GM19467 (cell line): ENCODE data around the gene COL11A1.
"Not testable (repeated sequence)": the region's sequence is repeated elsewhere in the genome, so short reads cannot be mapped to it uniquely, and the experiment has no call there.

Experiments
- ATAC-seq: cut with Tn5 transposase; IDR thresholded peaks from one replicate; pipeline ENCODE4 v1.9.1; 2021; ENCODE audit warnings: mild to moderate bottlenecking, moderate library complexity; ENCODE audit not compliant: unreplicated experiment

Gene COL11A1

GRCh38 chr1:103087256-103087655 lies 21.1 kb downstream of the COL11A1 start:
- ATAC-seq = no peak

GRCh38 chr1:103084181-103084580 lies 24.1 kb downstream of the COL11A1 start:
- ATAC-seq = no peak

GRCh38 chr1:103075316-103076000 lies 32.9 kb downstream of the COL11A1 start:
- ATAC-seq = no peak

- ATAC-seq = no peak
These were observed 34.1 kb downstream of the COL11A1 start for GRCh38 chr1:103074224-103074623.

GRCh38 chr1:103069201-103069600 lies 39.1 kb downstream of the COL11A1 start:
- ATAC-seq = no peak

GRCh38 chr1:103063921-103064320 lies 44.4 kb downstream of the COL11A1 start:
- no peak for ATAC-seq

- no peak for ATAC-seq
These were observed 49.9 kb downstream of the COL11A1 start for GRCh38 chr1:103058391-103058790.

GRCh38 chr1:103056423-103056822 lies 51.9 kb downstream of the COL11A1 start:
- no peak for ATAC-seq

GRCh38 chr1:103028110-103028509 lies 80.2 kb downstream of the COL11A1 start:
- ATAC-seq = not testable (repeated sequence)

- ATAC-seq = no peak
These were observed 82.4 kb downstream of the COL11A1 start for GRCh38 chr1:103025858-103026409.

GRCh38 chr1:103024051-103024450 lies 84.3 kb downstream of the COL11A1 start:
- no peak for ATAC-seq

- ATAC-seq = no peak
These were observed 106.3 kb downstream of the COL11A1 start for GRCh38 chr1:103002005-103002404.

- no peak for ATAC-seq
These were observed 129.4 kb downstream of the COL11A1 start for GRCh38 chr1:102978874-102979273.

GRCh38 chr1:102977292-102977691 lies 131.0 kb downstream of the COL11A1 start:
- ATAC-seq = no peak

GRCh38 chr1:102970496-102971078 lies 137.7 kb downstream of the COL11A1 start:
- no peak for ATAC-seq

GRCh38 chr1:102967786-102968185 lies 140.5 kb downstream of the COL11A1 start:
- no peak for ATAC-seq

GRCh38 chr1:102961549-102961948 lies 146.8 kb downstream of the COL11A1 start:
- ATAC-seq = no peak

- ATAC-seq = no peak
These were observed 153.7 kb downstream of the COL11A1 start for GRCh38 chr1:102954576-102954975.

- no peak for ATAC-seq
These were observed 155.9 kb downstream of the COL11A1 start for GRCh38 chr1:102952400-102952799.

GRCh38 chr1:102942324-102942723 lies 166.0 kb downstream of the COL11A1 start:
- no peak for ATAC-seq

- ATAC-seq = no peak
These were observed 166.9 kb downstream of the COL11A1 start for GRCh38 chr1:102941366-102941947.

- ATAC-seq = no peak
These were observed 170.9 kb downstream of the COL11A1 start for GRCh38 chr1:102937401-102937800.
